GM12878 (cell line): ENCODE results near the gene MYO16. TPM values are rescaled to one million over a fixed set of nuclear protein-coding genes. Genes with fewer than 3 reads are reported as not detected.

ENCODE experiments used
- ATAC-seq: fragments of 200-7000 bp; cut with Tn5 transposase; 3 replicates; pipeline ENCODE4 v1.9.1; 2020; ENCODE audit warnings: mild to moderate bottlenecking, moderate library complexity
- BruUV-seq: library from RNA; stranded (reverse); fragments of 400-500 nt; replicated peaks from 2 replicates; lab custom pipeline; 2021; lab: Mats Ljungman, UMichigan
- CTCF ChIA-PET: fragments of 300-600 bp; sonication (Branson Sonifier 250); formaldehyde crosslinking; extraction: SDS; loops from one replicate; lab custom pipeline; 2021; ENCODE audit warnings: inconsistent platforms; lab: Yijun Ruan, JAX
- POLR2A ChIA-PET: fragments of 350-600 bp; formaldehyde crosslinking; extraction: SDS; loops from one replicate; lab custom pipeline; 2021; ENCODE audit warnings: inconsistent platforms; lab: Charles Lee
- RAD21 ChIA-PET: fragments of 300-600 bp; sonication (Branson Sonifier 250); formaldehyde crosslinking; loops from one replicate; lab custom pipeline; 2023; ENCODE audit warnings: antibody characterized with exemption; ENCODE audit not compliant: unreplicated experiment; lab: Charles Lee
- SMC1A ChIA-PET: fragments of 300-600 bp; sonication (Branson Sonifier 250); formaldehyde crosslinking; loops from one replicate; lab custom pipeline; 2023; ENCODE audit not compliant: unreplicated experiment, uncharacterized antibody; lab: Charles Lee
- DNase-seq: peaks from one replicate; pipeline ENCODE4 v3.0.0-alpha.2; 2011; ENCODE audit warnings: low read depth, low spot score
- FAIRE-seq: peaks from 3 replicates; lab custom pipeline; 2011; peaks lifted over from hg19 to GRCh38; lab: Jason Lieb, UNC
- H2AFZ ChIP-seq: 2 replicates; pipeline ENCODE4 v1.6.0; 2011; ENCODE audit warnings: low read depth, low read length, control low read depth; ENCODE audit not compliant: control insufficient read depth
- H3K27ac ChIP-seq: 2 replicates; pipeline ENCODE4 v1.5.1; 2011; ENCODE audit warnings: control low read depth; ENCODE audit not compliant: control insufficient read depth, insufficient read depth
- H3K27me3 ChIP-seq, 2 experiments: replicated peaks in 1 of 2; 2 replicates each; pipeline versions ENCODE4 v1.6.0 to v1.6.1; 2011; ENCODE audit warnings: low read length in 1 of 2; ENCODE audit not compliant: control insufficient read depth in 2 of 2, insufficient read depth in 2 of 2
- H3K36me3 ChIP-seq, 2 experiments: 2 replicates each; pipeline ENCODE4 v1.5.1; 2011; ENCODE audit warnings: low read length in 1 of 2; ENCODE audit not compliant: control insufficient read depth in 2 of 2, insufficient read depth in 2 of 2
- H3K4me1 ChIP-seq: 2 replicates; pipeline ENCODE4 v1.6.1; 2011; ENCODE audit warnings: mild to moderate bottlenecking, low read length, moderate library complexity, mixed read lengths; ENCODE audit not compliant: control insufficient read depth, insufficient read depth
- H3K4me2 ChIP-seq: 2 replicates; pipeline ENCODE4 v1.6.0; 2011; ENCODE audit warnings: control low read depth; ENCODE audit not compliant: control insufficient read depth, insufficient read depth
- H3K4me3 ChIP-seq: fragments of 200-600 bp; sonication (generic); 2 replicates; pipeline ENCODE4 v1.5.1; 2016
- H3K79me2 ChIP-seq: 2 replicates; pipeline ENCODE4 v1.6.0; 2011; ENCODE audit warnings: low read length; ENCODE audit not compliant: control insufficient read depth, insufficient read depth
- H3K9ac ChIP-seq: 2 replicates; pipeline ENCODE4 v1.8.0; 2011; ENCODE audit warnings: low read length, control low read depth, mixed read lengths; ENCODE audit not compliant: control insufficient read depth, insufficient read depth
- H3K9me3 ChIP-seq: replicated peaks from 3 replicates; pipeline ENCODE4 v1.5.1; 2011; ENCODE audit warnings: mild to moderate bottlenecking, low read length; ENCODE audit not compliant: control insufficient read depth, insufficient read depth
- H4K20me1 ChIP-seq: 2 replicates; pipeline ENCODE4 v1.6.0; 2011; ENCODE audit not compliant: control insufficient read depth, insufficient read depth
- ATF7 ChIP-seq: fragments of 450-650 bp; IDR thresholded peaks from 2 replicates; pipeline ENCODE4 v1.6.1; 2016; ENCODE audit warnings: low read depth, mild to moderate bottlenecking
- BHLHE40 ChIP-seq, 2 experiments: fragments of 450-650 bp in 1 of 2; IDR thresholded peaks; 2 replicates each; pipeline ENCODE4 v1.6.1; 2011 to 2017; ENCODE audit warnings: low read depth in 2 of 2, borderline replicate concordance in 1 of 2, improper control_type of control experiment in 1 of 2, low read length in 1 of 2, mild to moderate bottlenecking in 1 of 2
- CBX5 ChIP-seq: sonication (generic); IDR thresholded peaks from 2 replicates; pipeline ENCODE4 v1.6.1; 2016; ENCODE audit warnings: low read depth, moderate library complexity, mild to moderate bottlenecking, inconsistent platforms
- EED ChIP-seq: sonication (generic); IDR thresholded peaks from 2 replicates; pipeline ENCODE4 v1.6.1; 2016; ENCODE audit warnings: antibody characterized with exemption, low read depth
- EP300 ChIP-seq, 2 experiments: fragments of 150-350 bp in 1 of 2; IDR thresholded peaks; 2 replicates each; pipeline ENCODE4 v1.6.1; 2011 to 2012; ENCODE audit warnings: low read depth in 2 of 2, low read length in 2 of 2, borderline replicate concordance in 1 of 2, improper control_type of control experiment in 1 of 2, inconsistent platforms in 1 of 2; ENCODE audit not compliant: control insufficient read depth in 1 of 2
- IRF3 ChIP-seq: fragments of 450-650 bp; IDR thresholded peaks from 2 replicates; pipeline ENCODE4 v1.6.1; 2014; ENCODE audit warnings: mild to moderate bottlenecking
- MAX ChIP-seq: IDR thresholded peaks from 2 replicates; pipeline ENCODE4 v1.6.1; 2012; ENCODE audit warnings: low read depth, low read length, improper control_type of control experiment
- MYB ChIP-seq: fragments of 150-350 bp; IDR thresholded peaks from 2 replicates; pipeline ENCODE4 v1.6.1; 2014; ENCODE audit warnings: mild to moderate bottlenecking, low read depth, low read length, borderline replicate concordance
- NFIC ChIP-seq: IDR thresholded peaks from 2 replicates; pipeline ENCODE4 v1.6.1; 2012; ENCODE audit warnings: low read depth, mild to moderate bottlenecking, inconsistent platforms, low read length, moderate library complexity
- RFX5 ChIP-seq: IDR thresholded peaks from 2 replicates; pipeline ENCODE4 v1.6.1; 2011; ENCODE audit warnings: low read depth, low read length, improper control_type of control experiment
- ZNF24 ChIP-seq: fragments of 450-650 bp; IDR thresholded peaks from 2 replicates; pipeline ENCODE4 v1.6.1; 2017; ENCODE audit warnings: antibody characterized with exemption, mild to moderate bottlenecking
- ZNF274 ChIP-seq: IDR thresholded peaks from one replicate; pipeline ENCODE4 v1.8.0; 2011; ENCODE audit not compliant: insufficient read length, insufficient read depth
- WGBS: methylation state at CpG from one replicate; pipeline ENCODE4 v1.1.6; 2016; ENCODE audit warnings: low lambda C conversion rate; ENCODE audit not compliant: insufficient replicate concordance, insufficient coverage; ENCODE audit errors: missing lambda C conversion rate; 5-methylcytosine and 5-hydroxymethylcytosine counted together
- in situ Hi-C: fragments of 300-500 bp; cut with MboI; formaldehyde crosslinking; loops from 9 replicates; pipeline ENCODE4 v1.14.3; 2018; ENCODE audit warnings: mixed read lengths
- intact Hi-C: fragments of 100-400 bp; cut with micrococcal nuclease; formaldehyde crosslinking; loops from one replicate; pipeline ENCODE4 v1.14.2; 2022; ENCODE audit not compliant: unreplicated experiment
- polyA plus RNA-seq, 11 experiments: library from polyadenylated mRNA; depleted of rRNA in 4 of 11; unstranded in 6 of 11; stranded (reverse) in 5 of 11; fragments of >200 nt; fragmentation: Nextera tagmentation in 4 of 11; fragmentation: Illumina TruSeq in 1 of 11; extraction: Ambion mirVana in 4 of 11; extraction: Trizol in 1 of 11; gene quantifications; 1 replicate in 1 of 11; 2 replicates in 10 of 11; pipeline versions ENCODE4 v1.2.1 to v1.2.3, GENCODE V29; 2011 to 2016; ENCODE audit warnings: inconsistent platforms in 2 of 11, missing spikeins in 2 of 11, low read depth in 1 of 11
- total RNA-seq, 4 experiments: library from RNA; depleted of rRNA in 3 of 4; stranded (reverse); fragments of >200 nt in 3 of 4; fragmentation: Illumina TruSeq in 1 of 4; extraction: Trizol in 1 of 4; gene quantifications; 2 replicates each; pipeline versions ENCODE4 v1.2.1 to v1.2.3, GENCODE V29; 2013 to 2021

MYO16 gene
- total and polyA plus RNA-seq, 10 of the 15 experiments (the other 5 are each of a cell fraction or from before 2014, with no cell fraction given) = under 0.01 to 1.7 (median 0.05) TPM; not detected in 4

GRCh38 chr13:109121826-109122225 lies 492.4 kb downstream of the MYO16 start (continued):
- TF ChIP-seq BHLHE40 (IDR thresholded peaks at IDR 0.05; ENCODE audit: borderline replicate concordance in 1 of 2, low read depth in 2 of 2, low read length in 1 of 2) = no peak
- TF ChIP-seq MAX = no peak

GRCh38 chr13:109123971-109124370 lies 494.6 kb downstream of the MYO16 start:
- Histone ChIP-seq H3K9me3 (no peaks in the 10 kb centered on the region), H4K20me1 (no peaks in the 10 kb centered on the region), H3K79me2 (no peaks in the 10 kb centered on the region), H3K36me3 (no peaks in the 10 kb centered on the region), H2AFZ (no peak overlapping the region)
- no peak for ATAC-seq
- POLR2A ChIA-PET = no interaction called here
- no peak for DNase-seq
- intact Hi-C loops = no loop called here
- SMC1A ChIA-PET = no interaction called here
- RAD21 ChIA-PET = no interaction called here
- in situ Hi-C loops = no loop called here
- CTCF ChIA-PET = interaction anchor here (1.9 kb wide), 1 partner anchor 22 kb away, joined by 7 read pairs; no protein-coding TSS in a partner anchor
- no peak for FAIRE-seq
- TF ChIP-seq ATF7 = no peak
- TF ChIP-seq RFX5 = no peak
- TF ChIP-seq, all 136 proteins: peak for 0
- no peak overlapping the region for H3K4me2 ChIP-seq
- no peak overlapping the region for H3K4me3 ChIP-seq
- H3K27me3 ChIP-seq = no peaks in the 10 kb centered on the region
- no TSS peak for BruUV-seq
- H3K4me1 ChIP-seq = no peaks in the 10 kb centered on the region
- no peak overlapping the region for H3K27ac ChIP-seq
- 0% methylated on average over 2 of the region's 2 CpGs for WGBS
- no peak overlapping the region for H3K9ac ChIP-seq

GRCh38 chr13:109126178-109126577 lies 496.8 kb downstream of the MYO16 start:
- CTCF ChIA-PET = interaction anchor here (0.6 to 1.4 kb wide), 4 partner anchors 13 to 624 kb away, joined by 3 to 4 read pairs (median 3); no protein-coding TSS in a partner anchor
- SMC1A ChIA-PET = interaction anchor here (0.8 to 1.2 kb wide), 2 partner anchors 12 to 17 kb away, joined by 3 to 5 read pairs; no protein-coding TSS in a partner anchor
- FAIRE-seq = no peak
- no peak for TF ChIP-seq ZNF274
- no peak for TF ChIP-seq ZNF24
- no peak for TF ChIP-seq CBX5
- TF ChIP-seq IRF3 = no peak
- no peak for TF ChIP-seq EED
- no peak for TF ChIP-seq NFIC
- TF ChIP-seq MYB = no peak
- no peak for TF ChIP-seq EP300 (IDR thresholded peaks at IDR 0.05; ENCODE audit: borderline replicate concordance in 1 of 2, control insufficient read depth in 1 of 2, low read depth in 2 of 2, low read length in 2 of 2)

More at GRCh38 chr13:109126178-109126577, 496.8 kb downstream of the MYO16 start:
- Histone ChIP-seq H3K79me2 (no peaks in the 10 kb centered on the region), H3K27me3 (no peaks in the 10 kb centered on the region), H4K20me1 (no peaks in the 10 kb centered on the region), H3K4me3 (no peak overlapping the region), H2AFZ (no peak overlapping the region), H3K4me1 (peaks cover 6% of the 10 kb centered on the region; the same call in 1 of the 2 replicates), H3K27ac (no peak overlapping the region), H3K9ac (no peak overlapping the region), H3K9me3 (no peaks in the 10 kb centered on the region), H3K4me2 (no peak overlapping the region), H3K36me3 (no peaks in the 10 kb centered on the region)
- in situ Hi-C loops = no loop called here
- no TSS peak for BruUV-seq
- ChIA-PET RAD21 (no interaction called here), POLR2A (no interaction called here)
- 55% methylated on average over 5 of the region's 5 CpGs for WGBS
- no peak for ATAC-seq
- no peak for DNase-seq
- intact Hi-C loops = no loop called here
